Fibroblast of upper back skin (primary cell): Measurements from ENCODE around the gene EEPD1.
"Not testable (repeated sequence)": the region's sequence is repeated elsewhere in the genome, so short reads cannot be mapped to it uniquely, and the experiment has no call there.

Experiments
- DNase-seq: peaks from one replicate; pipeline ENCODE4 v3.0.0-alpha.2; 2013

EEPD1 gene

DNA sequence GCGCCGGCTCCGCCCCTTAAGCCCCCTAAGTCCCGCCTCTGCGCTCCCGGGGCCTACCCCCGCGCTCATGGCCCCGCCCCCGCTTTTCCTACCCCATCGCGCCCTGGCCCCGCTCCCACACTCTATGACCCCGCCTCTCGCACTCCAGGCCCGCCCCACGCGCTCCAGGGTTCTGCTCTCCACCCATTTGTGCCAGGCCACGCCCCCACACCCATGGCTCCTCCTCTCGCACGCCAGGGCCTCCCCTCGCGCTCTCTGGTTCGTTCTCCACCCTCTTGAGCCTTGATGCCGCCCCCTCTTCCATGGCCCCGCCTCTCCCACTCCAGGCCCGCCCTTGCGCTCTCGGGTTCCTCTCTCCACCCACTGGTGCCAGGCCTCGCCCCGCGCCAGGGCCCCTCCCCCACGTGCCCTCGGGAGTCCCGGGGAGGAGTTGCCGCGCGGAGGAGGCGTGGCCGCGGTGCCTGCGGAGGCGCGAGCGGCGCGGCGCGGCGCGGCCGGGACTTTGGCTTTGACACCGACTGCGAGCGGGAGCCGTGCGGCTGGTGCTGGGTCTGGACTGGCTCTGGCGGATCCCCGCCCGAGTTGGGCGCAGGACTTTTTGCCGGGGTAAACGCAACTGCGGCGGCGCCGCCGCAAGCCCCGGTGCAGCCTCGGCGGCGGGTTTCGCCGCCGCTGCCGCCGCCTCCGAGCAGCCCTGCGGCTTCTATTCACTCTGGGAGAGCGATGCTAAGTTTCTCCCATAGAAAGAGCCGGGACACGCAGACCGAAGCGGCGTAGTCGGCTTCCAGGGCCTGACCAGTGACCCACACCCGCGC, at the start of gene EEPD1:
EEPD1 (plus strand) TSS at position 499 of the 815 bp plus-strand sequence. CDS start 1,071 bp downstream, outside the sequence.
- peak; percentile 99 for DNase-seq

DNA sequence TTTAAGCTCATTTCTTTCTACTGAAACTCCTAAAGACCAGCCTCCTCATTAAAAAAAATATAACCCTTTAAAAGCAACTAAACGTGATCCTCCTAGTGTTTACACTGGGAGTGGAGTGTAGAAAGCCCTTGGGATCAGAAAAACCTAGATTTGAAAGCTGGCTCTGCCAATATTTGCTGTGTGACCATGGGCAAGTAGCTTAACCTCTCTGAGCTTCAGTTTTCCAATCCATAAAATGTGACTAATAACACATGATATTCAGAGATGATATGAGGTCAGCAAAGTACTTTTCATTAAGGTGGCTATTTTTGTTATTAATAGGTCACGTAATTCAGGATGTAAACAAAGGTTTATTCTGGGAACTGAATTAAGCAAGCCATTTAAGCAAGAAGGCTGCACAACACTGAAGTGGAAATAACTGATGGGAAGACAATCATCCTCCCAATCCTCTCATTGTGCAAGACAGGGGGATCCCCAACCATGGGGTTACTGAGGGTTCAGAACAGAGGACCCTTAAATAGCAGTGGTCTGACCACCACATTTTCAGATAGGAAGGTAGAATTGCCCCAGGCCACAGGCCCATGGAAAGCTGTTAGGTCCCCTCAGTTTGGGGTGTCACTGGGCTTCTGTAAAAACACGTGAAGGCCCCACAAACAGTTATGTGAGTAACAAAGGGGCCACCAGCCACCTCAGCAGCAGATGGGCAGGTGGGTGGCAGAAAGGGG, 49.1 kb upstream of the EEPD1 start:
- DNase-seq, result no peak

DNA sequence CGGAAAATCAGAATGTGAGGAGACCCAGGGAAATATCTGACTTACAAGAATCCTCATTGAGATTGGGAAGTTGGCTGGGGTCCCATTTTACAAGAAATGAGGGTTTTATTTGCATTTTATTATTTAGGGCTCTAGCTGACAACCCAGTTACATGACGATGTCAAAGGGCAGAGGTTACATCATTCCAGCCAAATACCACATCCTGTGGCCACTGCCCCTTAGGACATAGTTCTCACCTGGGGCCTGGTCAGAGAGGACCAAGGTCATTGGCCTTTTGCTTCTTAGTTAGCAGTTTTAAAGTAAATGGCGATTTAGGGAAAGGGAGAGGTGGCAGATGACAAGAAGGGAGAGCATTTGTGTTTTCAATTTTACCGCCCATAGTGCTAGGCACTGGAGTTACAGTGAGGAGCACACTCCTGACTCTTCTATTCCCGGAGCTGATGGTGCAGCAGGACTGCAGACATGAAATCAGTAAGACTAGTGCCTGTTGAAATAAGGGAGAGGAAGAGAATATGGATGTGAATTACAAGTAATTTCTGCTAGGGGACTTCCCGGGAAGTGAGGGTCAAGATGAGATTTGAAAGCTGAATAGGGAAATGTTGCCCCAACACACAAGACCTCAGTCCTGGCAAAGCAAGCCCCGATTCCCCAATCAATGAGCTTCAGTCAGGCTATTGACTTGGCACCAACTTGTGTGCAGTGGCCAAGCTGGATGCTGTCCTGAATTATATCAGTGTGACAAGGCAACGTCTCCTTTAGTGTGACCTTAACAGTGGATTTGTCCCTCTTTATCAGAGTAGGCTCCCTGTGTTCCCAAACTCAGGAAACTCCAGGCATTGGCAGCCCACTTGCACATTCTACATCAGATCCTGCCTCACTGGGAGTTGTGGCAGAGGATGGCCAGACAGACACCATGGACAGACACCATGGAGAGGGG, 45.8 kb upstream of the EEPD1 start:
- DNase-seq, result not testable (repeated sequence)

DNA sequence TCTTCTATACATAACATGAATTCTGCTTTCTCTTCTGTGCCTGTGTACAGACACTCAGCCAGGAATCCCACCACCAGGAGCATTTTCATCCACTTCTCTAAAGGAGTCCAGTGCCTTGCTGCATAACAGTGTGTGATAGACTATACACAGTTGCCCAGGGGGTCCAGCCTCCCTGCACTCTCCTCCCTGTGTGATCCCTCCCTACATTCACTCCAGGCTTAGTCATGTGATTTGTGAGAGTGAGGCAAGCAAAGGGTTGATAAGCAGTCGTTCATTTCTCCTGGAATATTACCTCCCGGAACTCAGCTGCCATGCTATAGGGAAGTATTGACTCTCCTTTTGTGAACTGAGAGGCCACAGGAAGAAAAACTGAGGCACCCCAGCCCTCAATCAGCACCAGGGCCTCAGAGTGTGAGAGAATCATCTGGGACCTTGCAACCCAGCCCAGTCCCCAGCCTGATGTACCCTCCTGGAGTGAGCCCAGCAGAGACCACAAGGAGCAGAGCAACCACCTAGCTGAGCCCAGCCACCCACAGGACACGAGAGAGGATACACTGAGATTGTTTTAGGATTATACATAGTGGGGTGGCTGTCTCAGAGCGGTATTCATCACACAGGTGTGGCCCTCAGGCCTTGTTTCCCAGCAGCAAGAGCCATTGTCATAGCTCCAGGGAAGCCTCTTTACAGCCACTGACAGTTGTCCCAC, 45.0 kb upstream of the EEPD1 start:
- no peak for DNase-seq

DNA sequence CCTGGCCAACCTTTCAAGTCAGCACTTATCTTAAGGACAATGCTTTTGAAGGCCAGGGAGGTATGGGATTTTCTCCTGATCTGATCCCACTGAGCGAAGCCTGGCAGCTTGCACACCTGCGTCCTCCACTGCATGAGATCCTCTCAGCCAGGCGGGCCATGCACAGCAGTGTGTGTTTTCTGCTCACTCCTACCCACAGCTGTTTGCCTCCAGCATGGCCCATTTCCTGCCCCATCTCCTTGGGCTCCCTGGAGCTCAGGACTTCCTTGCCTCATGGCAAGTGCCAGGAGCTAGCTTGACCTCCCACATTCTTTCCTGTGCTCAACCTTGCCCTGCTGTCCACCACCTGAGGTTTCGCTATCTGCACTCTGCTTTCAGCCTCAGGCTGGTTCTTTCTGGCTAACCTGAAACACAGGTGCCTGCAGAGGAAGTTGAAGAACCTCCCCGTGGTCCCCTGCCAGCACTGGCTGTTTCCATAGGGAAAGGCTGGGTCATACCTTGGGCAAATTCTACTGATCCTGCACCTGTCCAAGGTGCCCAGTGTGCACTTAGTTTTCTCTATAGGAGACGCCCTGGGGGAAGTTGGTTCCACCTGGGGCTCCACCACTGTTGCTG, 43.9 kb upstream of the EEPD1 start:
- no peak for DNase-seq

DNA sequence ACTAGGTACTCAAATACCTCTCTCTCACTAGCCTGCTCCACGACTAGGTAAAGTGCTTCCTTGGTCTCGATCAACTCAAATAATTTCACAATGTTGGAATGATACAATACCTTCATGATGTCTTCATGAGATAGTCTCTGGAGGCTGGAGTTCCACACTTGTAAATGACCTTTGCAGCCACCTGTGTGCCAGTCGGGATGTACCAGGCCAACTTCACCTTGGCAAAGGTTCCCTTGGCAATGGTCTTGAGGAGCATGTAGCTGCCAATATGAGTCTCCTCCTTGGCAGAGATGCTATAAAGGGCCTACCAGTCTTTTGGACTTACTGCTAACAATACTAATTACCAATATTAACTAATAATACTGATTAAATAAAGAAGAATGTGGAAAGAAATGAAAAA, 42.5 kb upstream of the EEPD1 start:
- no peak for DNase-seq

DNA sequence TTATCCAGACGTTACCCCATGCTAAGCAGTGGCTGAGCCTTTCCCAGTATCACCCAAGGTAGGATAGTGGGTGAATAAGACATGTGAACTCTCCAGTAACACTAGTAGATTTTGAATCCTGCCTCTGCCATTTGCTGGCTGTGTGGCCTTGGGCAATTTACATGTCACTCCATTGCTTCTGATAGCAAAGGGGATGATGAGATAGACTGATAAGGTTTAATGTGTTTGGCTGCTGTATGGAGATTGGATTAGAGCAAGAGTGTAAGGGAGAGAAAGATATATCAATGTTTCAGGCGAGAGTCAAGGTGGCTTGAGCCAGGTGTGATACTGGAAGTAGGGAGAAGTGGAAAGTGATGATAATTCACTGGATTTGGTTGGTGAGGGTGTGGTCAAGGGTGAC, 40.1 kb upstream of the EEPD1 start:
- no peak for DNase-seq

DNA sequence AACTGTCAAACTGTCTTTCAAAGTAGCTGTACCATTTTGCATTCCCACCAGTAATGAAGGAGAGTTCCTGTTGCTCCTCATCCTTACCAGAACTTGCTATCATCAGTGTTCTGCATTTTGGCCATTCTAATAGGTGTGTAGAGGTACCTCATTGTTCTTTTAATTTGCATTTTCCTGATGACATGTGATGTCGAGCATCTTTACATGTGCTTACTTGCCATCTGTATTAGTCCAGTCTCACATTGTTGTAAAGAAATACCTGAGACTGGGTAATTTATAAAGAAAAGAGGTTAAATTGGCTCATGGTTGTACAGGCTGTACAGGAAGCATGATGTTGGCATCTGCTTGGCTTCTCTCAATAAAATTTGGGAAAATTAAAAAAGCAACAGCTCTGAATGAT, 38.7 kb upstream of the EEPD1 start:
- no peak for DNase-seq

DNA sequence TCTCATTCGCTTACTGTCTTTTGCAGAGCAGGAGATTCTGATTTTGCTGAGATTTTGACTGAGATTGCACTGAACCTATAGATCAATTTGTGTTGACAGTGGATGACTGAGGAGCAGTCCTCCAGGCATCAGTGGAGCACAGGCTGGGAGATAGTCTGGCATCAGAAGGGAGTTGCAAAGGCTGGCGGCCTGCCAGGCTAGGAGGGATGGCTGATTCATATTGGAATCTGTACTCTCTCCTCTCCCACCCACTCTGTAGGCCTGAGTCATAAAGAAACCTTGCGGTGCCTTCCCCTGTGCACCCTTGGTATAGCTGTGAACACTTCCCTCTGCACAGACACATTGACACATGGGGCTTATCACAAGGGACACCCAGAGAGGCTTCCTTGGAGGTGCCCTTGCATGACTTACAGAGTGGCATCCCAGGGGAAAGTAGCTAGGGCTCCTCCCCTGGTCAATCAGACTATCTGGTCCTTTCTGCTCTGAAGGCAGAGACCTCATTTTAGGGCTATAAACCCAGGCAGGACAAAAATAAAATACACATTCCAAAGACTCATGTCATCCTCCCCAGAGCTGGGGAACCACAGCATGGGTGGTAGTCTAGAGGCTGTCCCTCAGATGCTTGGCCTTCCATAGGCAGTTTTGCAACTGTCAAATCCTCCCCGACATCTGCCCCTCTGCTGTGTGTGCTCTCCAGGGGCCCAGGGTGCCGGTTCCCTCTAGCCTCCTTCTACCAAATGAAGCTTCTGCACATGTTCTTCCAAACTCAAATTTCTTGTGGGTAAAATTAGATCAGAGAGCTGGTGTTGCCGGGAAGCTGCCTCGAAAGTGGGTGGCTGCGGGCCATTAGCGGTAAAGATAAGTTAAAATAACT, 37.4 kb upstream of the EEPD1 start:
- DNase-seq, result peak; percentile 99

DNA sequence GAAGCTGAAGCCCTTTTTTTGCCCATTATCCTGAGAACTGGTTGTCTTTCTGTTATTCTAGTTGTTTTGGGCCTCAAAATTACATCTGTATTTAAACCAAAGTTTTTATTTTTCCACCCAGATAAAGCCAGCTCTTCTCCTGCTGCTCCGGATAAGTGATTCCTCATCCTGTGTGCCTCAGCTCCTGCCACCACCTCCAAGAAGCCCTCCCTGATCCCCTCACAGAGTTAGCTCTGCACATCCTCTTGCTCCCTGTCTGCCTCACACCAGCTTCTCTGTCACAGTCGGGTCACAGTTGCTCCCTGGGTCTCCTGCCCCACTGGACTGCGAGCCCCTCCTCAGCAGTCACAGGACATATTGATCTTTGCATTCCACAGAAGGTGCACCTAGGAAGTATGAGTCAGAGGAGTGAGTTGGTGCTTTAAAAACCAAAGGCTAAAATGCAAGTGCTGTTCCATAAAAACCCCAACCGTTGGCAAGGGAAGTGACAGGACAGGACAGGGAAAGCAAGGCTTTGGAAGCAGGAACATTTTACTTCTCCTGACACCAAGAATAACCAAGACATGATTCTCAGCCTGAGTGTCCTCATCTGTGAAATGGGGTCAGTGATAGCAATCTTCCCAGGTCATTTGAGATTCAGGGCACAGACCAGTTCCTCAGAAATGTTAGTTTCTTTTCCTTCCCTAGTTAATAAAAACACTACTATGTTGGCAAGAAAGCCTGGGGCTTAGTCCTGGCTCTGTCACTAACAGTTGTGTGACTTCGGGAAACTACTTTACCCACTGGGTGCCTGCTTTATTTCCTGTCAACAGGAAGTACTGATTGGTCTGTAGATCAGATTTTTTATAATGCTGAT, 36.5 kb upstream of the EEPD1 start:
- DNase-seq, result no peak

DNA sequence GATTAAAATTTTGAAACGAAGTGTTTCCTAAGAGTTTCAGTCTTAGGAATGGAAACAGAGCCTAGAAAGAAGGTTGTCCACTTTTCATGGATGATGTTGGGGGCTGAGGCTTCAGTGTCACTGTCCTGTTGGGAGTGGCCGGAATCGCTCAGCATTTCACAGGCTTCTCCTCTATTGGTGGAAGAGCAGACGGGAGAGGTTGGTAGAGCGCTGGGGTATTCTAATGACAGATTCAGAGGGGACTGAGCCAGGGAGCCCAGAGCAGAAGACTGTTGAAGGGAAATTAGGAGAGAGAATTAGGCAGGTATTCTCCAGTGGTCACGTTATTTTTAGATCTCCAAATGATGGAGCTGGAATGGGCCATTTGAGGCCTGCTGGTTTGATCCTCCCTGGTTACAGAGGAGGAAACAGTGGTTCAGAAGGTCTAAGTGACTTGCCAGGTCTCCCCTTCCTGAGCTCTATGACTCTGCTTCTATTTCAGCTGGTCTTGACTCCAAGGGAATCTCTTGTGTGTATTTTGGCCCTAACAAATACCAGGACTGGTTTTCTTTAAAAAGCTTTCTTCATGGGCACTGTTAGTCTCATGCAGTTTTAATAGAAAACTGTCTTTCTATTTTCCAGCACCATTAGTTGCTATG, 35.7 kb upstream of the EEPD1 start:
- DNase-seq, result no peak

DNA sequence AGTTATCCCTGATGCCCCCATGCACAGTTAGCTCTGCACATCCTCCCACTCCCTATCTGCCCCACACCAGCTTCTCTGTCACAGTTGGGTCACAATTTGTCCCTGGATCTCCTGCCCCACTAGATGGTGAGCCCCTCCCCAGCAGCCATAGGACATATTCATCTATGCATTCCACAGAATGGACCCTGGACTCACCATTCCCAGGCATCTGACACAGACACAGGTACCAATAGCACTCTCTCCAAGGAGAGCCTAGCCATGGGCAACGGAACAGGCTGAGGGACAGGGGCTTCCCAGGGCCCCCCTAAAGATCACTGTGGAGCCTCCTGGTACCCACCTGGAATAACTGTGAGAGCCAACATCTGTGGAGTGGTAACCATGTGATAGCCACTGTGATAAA, 34.7 kb upstream of the EEPD1 start:
- DNase-seq, result no peak

DNA sequence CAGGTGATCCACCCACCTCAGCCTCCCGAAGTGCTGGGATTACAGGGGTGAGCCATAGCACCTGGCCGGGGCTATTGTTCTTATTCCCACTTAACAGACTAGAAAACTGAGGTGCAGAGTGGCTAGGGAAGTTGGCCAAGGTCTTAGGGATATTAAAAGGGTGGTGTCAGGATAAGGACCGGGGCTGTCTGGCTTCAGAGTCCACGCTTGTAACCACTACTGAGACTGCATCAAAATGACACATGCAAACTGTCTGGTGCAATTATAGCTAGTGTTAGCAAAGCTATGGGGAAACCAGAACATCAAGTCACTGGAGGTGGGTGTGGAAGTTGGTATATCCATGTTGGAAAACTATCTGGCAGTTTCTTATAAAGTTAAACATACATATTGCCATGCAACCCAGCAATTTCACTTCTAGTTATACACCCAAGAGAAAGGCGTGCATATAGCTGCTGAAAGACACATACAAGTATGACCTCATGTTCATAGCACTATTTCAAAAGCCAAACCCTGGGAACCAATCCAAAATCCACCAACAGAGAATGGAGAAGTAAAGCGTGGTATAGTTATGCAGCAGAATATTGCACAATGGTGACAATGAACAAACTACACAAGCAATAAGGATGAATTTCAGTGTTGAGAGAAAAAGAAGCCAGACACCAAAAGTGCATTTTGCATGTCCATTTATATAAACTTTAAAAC, 33.9 kb upstream of the EEPD1 start:
- DNase-seq, result peak; percentile 99

DNA sequence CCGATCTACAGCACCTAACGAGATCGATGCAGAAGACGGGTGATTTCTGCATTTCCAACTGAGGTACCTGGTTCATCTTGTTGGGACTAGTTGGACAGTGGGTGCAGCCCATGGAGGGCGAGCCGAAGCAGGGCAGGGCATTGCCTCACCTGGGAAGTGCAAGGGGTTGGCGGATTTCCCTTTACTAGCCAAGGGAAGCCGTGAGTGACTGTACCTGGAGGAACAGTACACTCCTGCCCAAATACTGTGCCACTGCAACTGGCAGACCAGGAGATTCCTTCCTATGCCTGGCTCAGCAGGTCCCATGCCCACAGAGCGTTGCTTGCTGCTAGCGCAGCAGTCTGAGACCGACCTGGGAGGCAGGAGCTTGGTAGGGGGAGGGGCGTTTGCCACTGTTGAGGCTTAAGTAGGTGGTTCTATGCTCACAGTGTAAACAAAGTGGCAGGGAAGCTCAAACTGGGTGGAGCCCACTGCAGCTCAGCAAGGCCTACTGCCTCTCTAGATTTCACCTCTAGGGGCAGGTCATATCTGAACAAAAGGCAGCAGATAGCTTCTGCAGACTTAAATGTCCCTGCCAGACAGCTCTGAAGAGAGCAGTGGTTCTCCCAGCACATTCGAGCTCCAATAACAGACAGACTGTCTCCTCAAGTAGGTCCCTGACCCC, 32.9 kb upstream of the EEPD1 start:
- not testable (repeated sequence) for DNase-seq

DNA sequence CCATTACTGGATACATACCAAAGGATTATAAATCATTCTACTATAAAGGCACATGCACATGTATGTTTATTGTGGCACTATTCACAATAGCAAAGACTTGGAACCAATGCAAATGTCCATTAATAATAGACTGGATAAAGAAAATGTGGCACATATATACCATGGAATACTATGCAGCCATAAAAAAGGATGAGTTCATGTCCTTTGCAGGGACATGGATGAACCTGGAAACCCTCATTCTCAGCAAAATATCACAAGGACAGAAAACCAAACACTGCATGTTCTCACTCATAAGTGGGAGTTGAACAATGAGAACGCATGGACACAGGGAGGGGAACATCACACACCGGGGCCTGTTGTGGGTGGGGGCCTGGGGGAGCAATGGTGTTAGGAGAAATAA, 27.4 kb upstream of the EEPD1 start:
- not testable (repeated sequence) for DNase-seq

DNA sequence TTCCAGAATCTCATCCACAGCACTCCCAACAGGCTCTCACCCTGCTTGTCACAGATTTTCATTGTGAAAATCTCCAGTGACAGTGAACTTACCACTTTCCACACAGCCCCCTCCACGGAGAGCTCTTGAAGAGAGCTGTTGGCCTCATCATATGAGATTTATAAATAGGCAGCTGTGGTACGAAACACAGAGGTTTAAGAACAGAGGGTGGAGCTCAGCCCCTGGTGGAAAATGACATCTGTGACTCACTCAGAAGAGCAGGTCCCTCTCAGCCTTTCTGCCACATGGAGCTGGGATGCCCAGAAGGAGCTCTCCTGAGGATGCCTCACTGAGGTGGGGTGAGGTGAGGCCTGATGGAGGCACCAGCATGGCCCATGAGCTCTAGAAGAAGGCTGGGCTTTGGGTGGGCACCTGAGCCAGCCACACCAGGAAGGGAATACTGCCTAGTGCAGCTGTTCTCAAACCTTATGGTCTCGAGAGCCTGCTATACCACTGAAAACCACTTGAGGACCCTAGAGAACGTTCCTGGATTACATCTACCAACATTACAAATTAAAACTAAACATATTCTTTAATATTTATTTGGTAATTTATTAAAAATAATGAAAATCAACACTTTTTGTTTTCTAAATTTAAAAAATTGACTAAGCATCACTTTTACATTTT, 25.8 kb upstream of the EEPD1 start:
- no peak for DNase-seq

DNA sequence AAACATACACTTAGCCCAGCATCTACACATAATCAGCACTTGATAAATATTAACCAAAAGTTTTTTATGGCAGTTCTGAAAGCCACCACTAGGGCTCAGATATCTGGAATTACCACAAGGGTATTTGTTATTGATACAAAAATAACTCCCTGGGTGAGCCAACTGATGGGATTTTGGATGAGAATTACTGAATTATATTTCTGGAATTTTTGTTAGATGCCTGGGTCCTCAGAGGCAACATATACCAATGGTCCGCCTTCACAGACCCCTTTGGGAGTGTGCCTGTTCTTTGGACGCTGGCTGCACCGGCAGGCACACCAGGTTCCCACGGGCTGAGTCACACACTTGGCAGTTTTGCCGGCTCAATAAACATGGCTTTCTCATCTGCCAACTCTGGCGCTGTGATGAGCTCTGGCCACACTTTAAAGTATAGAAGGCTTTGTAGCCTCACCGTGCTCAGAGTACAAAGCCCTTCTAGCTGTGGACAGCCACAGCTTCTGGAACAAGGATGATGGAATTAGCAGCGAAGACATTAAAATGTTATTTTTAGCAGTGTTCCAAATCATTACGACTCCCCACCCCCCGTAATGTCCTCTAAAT, 24.5 kb upstream of the EEPD1 start:
- DNase-seq, result peak; percentile 71
